ENCODE results near the gene RTN4IP1. TPM values are rescaled to one million over a fixed set of nuclear protein-coding genes. Genes with fewer than 3 reads are reported as not detected.

Gene RTN4IP1
- total RNA-seq, 1 experiment from 2014 or later, result 12.5 TPM

- Histone ChIP-seq H3K23me2 (ENCODE audit: insufficient read length, low read depth, low read length, poor library complexity, severe bottlenecking) (no peaks in the 10 kb centered on the region), H2BK15ac (ENCODE audit: low read depth, low read length) (no peak overlapping the region), H3K4ac (ENCODE audit: low read depth, low read length) (no peak overlapping the region), H3K56ac (ENCODE audit: insufficient read length, low read depth, low read length) (no peak overlapping the region), H2BK120ac (ENCODE audit: low read depth, low read length, poor library complexity, severe bottlenecking) (no peak overlapping the region), H3K79me1 (ENCODE audit: insufficient read depth, low read depth, low read length, poor library complexity, severe bottlenecking) (no peaks in the 10 kb centered on the region), H2BK20ac (ENCODE audit: low read depth, low read length, poor library complexity, severe bottlenecking) (no peak overlapping the region), H3K23ac (ENCODE audit: insufficient read length, low read depth, low read length) (no peak overlapping the region), H2BK5ac (ENCODE audit: insufficient read length, low read length) (no peak overlapping the region), H4K20me1 (ENCODE audit: control insufficient read depth, insufficient read depth, insufficient read length) (no peaks in the 10 kb centered on the region), H2BK12ac (ENCODE audit: insufficient read length, low read depth, low read length) (no peak overlapping the region), H3K79me2 (ENCODE audit: insufficient read depth, low read length) (no peaks in the 10 kb centered on the region), H3K9me3 (ENCODE audit: control insufficient read depth, low read depth, low read length) (no peaks in the 10 kb centered on the region), H3K27me3 (ENCODE audit: insufficient read depth, low read length) (no peaks in the 10 kb centered on the region), H2AK5ac (ENCODE audit: insufficient read length, low read length) (no peak overlapping the region), H4K91ac (ENCODE audit: insufficient read length, low read depth, low read length) (no peak overlapping the region), H3T11ph (ENCODE audit: low read length) (no peak overlapping the region), H4K5ac (ENCODE audit: insufficient read length, low read depth, low read length) (no peak overlapping the region), H3K9ac (ENCODE audit: extremely low read depth, insufficient read length, low read length) (no peak overlapping the region), H3K14ac (ENCODE audit: insufficient read depth, low read length) (no peak overlapping the region), H3K4me1 (ENCODE audit: insufficient read depth, low read length) (no peaks in the 10 kb centered on the region), H2AFZ (ENCODE audit: low read length) (no peak overlapping the region), H4K8ac (replicated peaks; ENCODE audit: insufficient read length, low read depth, low read length) (no peak overlapping the region), H3K4me2 (ENCODE audit: insufficient read depth, insufficient read length, low read length) (no peak overlapping the region), H3K27ac (ENCODE audit: insufficient read length, low read depth, low read length) (no peak overlapping the region), H3K18ac (ENCODE audit: insufficient read length, low read depth, low read length) (no peak overlapping the region)
- Mint-ChIP-seq H3K4me1 (peaks cover 6 to 12% of the 10 kb centered on the region in 2 experiments; a peak in 3 of 4 replicates), H3K36me3 (ENCODE audit: insufficient read depth in 1 of 3, low read depth in 3 of 3) (peaks cover 0 to 8% (median 7%) of the 10 kb centered on the region in 3 experiments; a peak in 3 of 7 replicates), H3K27me3 (ENCODE audit: low read depth) (no peaks in the 10 kb centered on the region), H3K27ac (no peak overlapping the region), H3K9me3 (no peaks in the 10 kb centered on the region), H3K4me3 (no peak overlapping the region)
- no peak for TF ChIP-seq CTCF (conservative IDR thresholded peaks at IDR 0.05)
- DNase-seq, result no peak
- no CpG with 5 or more reads among the region's 5 CpGs for WGBS (ENCODE audit: extremely low coverage, insufficient read length, low lambda C conversion rate)
These were observed 73.5 kb downstream of the RTN4IP1 start for GRCh38 chr6:106555767-106556166.

Measured in H9 (cell line).